ENCODE measurements around the gene ZNF71. TPM values are rescaled to one million over a fixed set of nuclear protein-coding genes. Genes with fewer than 3 reads are reported as not detected.

Gene ZNF71
- total and polyA plus RNA-seq, 2 of the 8 experiments (the other 6 are each of a cell fraction or from before 2014, with no cell fraction given), result 8.2 to 12.4 TPM

DNA sequence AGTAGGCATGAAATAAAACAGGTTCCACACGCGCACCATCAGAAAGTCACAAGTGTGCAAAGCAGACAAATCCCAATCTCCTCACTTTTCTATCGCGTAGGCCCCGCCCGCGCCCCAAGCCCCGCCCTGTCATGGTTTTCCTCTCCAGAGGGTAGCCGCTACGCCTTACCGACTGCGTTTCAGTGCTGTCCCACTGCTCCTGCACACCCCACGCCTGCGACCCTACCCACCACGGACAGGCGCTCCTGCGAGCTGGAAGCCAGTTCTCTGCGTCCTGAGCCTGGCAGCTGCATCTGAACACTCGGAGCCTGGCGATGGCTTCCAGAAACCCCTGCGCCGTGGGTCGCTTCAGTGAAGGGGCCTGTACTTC lies 28.2 kb upstream of the ZNF71 start:
- Histone ChIP-seq H3K27ac (ENCODE audit: low read depth, low read length) (no peak overlapping the region), H4K91ac (replicated peaks; ENCODE audit: insufficient read length, low read length) (peak overlapping the region; percentile 14), H2BK12ac (ENCODE audit: low read depth, low read length) (no peak overlapping the region), H3K79me1 (ENCODE audit: low read depth, low read length) (no peaks in the 10 kb centered on the region), H3K9ac (replicated peaks in 1 of 4; ENCODE audit: extremely low read depth in 1 of 4, low read depth in 3 of 4, low read length in 3 of 4) (peak overlapping the region in 2 of 4 experiments; percentile 16 to 45; a peak in 2 of 7 replicates), H3K79me2 (ENCODE audit: control insufficient read depth in 1 of 2, insufficient read depth in 2 of 2, low read length in 2 of 2) (no peaks in the 10 kb centered on the region), H4K8ac (ENCODE audit: extremely low read depth, insufficient read depth, low read length) (peak overlapping the region; percentile 31; the same call in 1 of the 2 replicates), H3K56ac (replicated peaks; ENCODE audit: insufficient read length, low read depth, low read length) (no peak overlapping the region), H3K9me3 (ENCODE audit: insufficient read depth in 2 of 2, low read depth in 1 of 2, low read length in 1 of 2) (peaks cover 29 to 39% of the 10 kb centered on the region in 2 experiments), H4K20me1 (replicated peaks in 1 of 2; ENCODE audit: control insufficient read depth in 1 of 2, insufficient read depth in 2 of 2, low read length in 2 of 2) (no peaks in the 10 kb centered on the region), H2BK120ac (replicated peaks; ENCODE audit: low read depth, low read length) (no peak overlapping the region), H4K5ac (ENCODE audit: insufficient read length, low read depth, low read length) (peak overlapping the region; percentile 72), H2AFZ (ENCODE audit: low read length) (peak overlapping the region; percentile 99), H3K36me3 (ENCODE audit: control insufficient read depth in 2 of 4, insufficient read depth in 4 of 4, low read length in 3 of 4) (peaks cover 2 to 31% (median 17%) of the 10 kb centered on the region in 4 experiments; a peak in 7 of 8 replicates), H2BK20ac (ENCODE audit: low read length) (no peak overlapping the region), H2BK15ac (ENCODE audit: low read length) (no peak overlapping the region), H3K27me3 (replicated peaks in 1 of 4; ENCODE audit: control insufficient read depth in 3 of 4, extremely low read depth in 1 of 4, insufficient read depth in 3 of 4, low read length in 3 of 4) (no peaks in the 10 kb centered on the region), H3K18ac (ENCODE audit: extremely low read depth, low read length) (peak overlapping the region; percentile 68), H3K23ac (ENCODE audit: insufficient read length) (no peak overlapping the region), H2AK5ac (ENCODE audit: low read depth, low read length) (no peak overlapping the region), H2BK5ac (ENCODE audit: low read depth, low read length) (no peak overlapping the region), H3K23me2 (ENCODE audit: low read depth, low read length) (peaks cover 6% of the 10 kb centered on the region; the same call in 1 of the 2 replicates), H3K4me2 (ENCODE audit: insufficient read depth in 1 of 2, low read depth in 2 of 2, low read length in 2 of 2) (peak overlapping the region; percentile 62 to 93), H3K4me1 (replicated peaks in 1 of 4; ENCODE audit: control insufficient read depth in 3 of 4, insufficient read depth in 4 of 4, low read length in 3 of 4) (no peaks in the 10 kb centered on the region; a peak in 1 of 7 replicates), H3K4me3 (ENCODE audit: extremely low read depth in 1 of 4, insufficient read depth in 2 of 4, low read depth in 3 of 4, low read length in 4 of 4) (peak overlapping the region; percentile 55 to 98 (median 96)), H3K14ac (ENCODE audit: insufficient read length) (no peak overlapping the region), H3K4ac (replicated peaks; ENCODE audit: insufficient read length, low read depth, low read length) (no peak overlapping the region)
- ChIA-PET CTCF (ENCODE audit: partially characterized antibody) (interaction anchor here (0.6 to 1.0 kb wide), 2 partner anchors 19 to 273 kb away, joined by 3 read pairs; no protein-coding TSS in a partner anchor), POLR2A (ENCODE audit: partially characterized antibody) (no interaction called here)
- DNase-seq (ENCODE audit: low read depth in 1 of 2, low spot score in 2 of 2), result no peak
- 4% methylated on average over 16 of the region's 23 CpGs; no CpG with 5 or more reads in 1 of the 2 experiments for WGBS, 2 experiments (ENCODE audit: extremely low coverage in 1 of 2, insufficient coverage in 1 of 2, insufficient read length in 1 of 2, insufficient replicate concordance in 2 of 2, low coverage in 1 of 2, low lambda C conversion rate in 2 of 2, missing lambda C conversion rate in 1 of 2)
- FAIRE-seq, result no peak
- TF ChIP-seq SIN3A (conservative IDR thresholded peaks at IDR 0.05 in 1 of 2, IDR thresholded peaks at IDR 0.05 in 1 of 2; ENCODE audit: low read depth in 1 of 2, low read length in 2 of 2), result peak in 1 of 2 experiments; percentile 73; a peak in 1 of 4 replicates
- TF ChIP-seq MAFK (IDR thresholded peaks at IDR 0.05; ENCODE audit: low read depth, low read length), result no peak
- TF ChIP-seq RBBP5 (IDR thresholded peaks at IDR 0.05; ENCODE audit: borderline replicate concordance, low read depth, low read length), result 0 out of 2 replicates have a peak, but pooled peaks have one; percentile 12
- TF ChIP-seq HDAC2 (IDR thresholded peaks at IDR 0.05; ENCODE audit: borderline replicate concordance in 1 of 2, low read depth in 2 of 2, low read length in 2 of 2), result 0 out of 4 replicates have a peak, but pooled peaks of 1 of the 2 experiments have one; percentile 27

Measured in H1 (cell line).